DOHH2 (cell line): ENCODE measurements around the gene WNT2B.

Source experiments
- CTCF ChIP-seq: fragments of 200-600 bp; sonication (generic); IDR thresholded peaks from one replicate; pipeline ENCODE4 v1.5.1; 2014; ENCODE audit warnings: antibody characterized with exemption, mild to moderate bottlenecking, low read depth, low read length; ENCODE audit not compliant: poor library complexity, severe bottlenecking
- EZH2phosphoT487 ChIP-seq: fragments of 200-600 bp; sonication (generic); IDR thresholded peaks from 2 replicates; pipeline ENCODE4 v1.6.1; 2017; ENCODE audit warnings: borderline replicate concordance, mild to moderate bottlenecking, antibody characterized with exemption, low read length, moderate library complexity, mixed read lengths

GRCh38 chr1:112460615-112461014 is 48.1 kb upstream of the WNT2B start:
- no peak for TF ChIP-seq EZH2phosphoT487
- TF ChIP-seq CTCF: no peak
